ENCODE results near the gene CHAF1B. TPM values are rescaled to one million over a fixed set of nuclear protein-coding genes. Genes with fewer than 3 reads are reported as not detected.
"Not testable (repeated sequence)": the region's sequence is repeated elsewhere in the genome, so short reads cannot be mapped to it uniquely, and the experiment has no call there.

CHAF1B gene
- total RNA-seq, 1 donor from 2014 or later: 3.6 TPM

DNA sequence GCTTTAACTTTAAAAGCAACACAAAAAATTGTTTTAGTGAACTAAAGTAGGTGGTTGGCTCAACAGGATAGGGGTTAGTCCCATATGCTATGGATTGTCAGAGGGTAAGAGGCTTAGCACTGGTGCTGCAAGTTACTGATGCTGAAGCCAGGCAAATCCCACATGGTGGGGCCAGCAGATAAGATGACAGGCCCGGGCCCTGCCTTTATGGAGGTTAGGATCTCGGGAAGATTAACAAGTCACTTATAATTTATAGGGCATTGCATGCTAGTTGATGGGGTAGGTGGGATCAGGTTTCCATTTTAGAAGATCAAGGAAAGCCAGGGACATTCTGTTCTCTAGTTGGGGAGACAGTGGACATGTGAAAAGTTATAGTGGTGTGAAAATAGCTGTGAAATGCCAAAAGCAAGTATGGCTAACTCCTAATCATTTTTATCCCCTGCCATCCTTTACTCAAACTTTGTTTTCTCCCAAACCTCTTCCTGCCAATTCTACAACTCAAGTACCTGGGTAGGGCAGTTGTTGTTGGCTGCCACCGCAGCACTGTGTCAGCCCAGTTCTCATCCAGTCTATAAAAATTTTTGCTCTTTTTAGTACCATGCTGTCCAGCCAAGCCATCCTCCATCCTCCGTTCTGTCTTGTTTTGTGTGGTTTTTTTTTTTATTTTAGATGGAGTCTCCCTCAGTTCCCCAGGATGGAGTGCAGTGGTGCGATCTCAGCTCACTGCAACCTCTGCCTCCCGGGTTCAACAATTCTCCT lies 10.3 kb downstream of the CHAF1B start:
- H3K4me3 ChIP-seq (ENCODE audit: low read depth, low read length): no peak overlapping the region
- no peaks in the 10 kb centered on the region for H3K36me3 ChIP-seq (ENCODE audit: control insufficient read depth, insufficient read depth, low read length)
- H3K27me3 ChIP-seq (ENCODE audit: control insufficient read depth, insufficient read depth, low read length): no peaks in the 10 kb centered on the region
- TF ChIP-seq CTCF (IDR thresholded peaks at IDR 0.05; ENCODE audit: insufficient read depth, low read length, poor library complexity, severe bottlenecking): no peak
- no peak for DNase-seq (ENCODE audit: low read depth)

DNA sequence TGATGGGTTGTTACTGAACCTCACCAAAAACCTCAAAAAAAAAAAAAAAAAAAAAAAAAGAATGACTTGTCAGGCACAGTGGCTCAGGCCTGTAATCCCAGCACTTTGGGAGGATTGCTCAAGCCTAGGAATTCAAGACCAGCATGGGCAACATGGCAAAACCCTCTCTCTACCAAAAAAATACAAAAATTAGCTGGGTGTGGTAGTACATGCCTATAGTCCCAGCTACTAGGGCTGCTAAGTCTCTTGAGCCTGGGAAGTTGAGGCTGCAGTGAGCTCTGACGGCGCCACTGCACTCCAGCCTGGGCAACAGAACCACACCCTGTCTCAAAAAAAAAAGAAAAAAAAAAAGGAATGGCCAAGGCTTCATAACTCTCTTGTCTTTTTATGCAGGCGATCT lies 11.1 kb downstream of the CHAF1B start:
- no peak for DNase-seq (ENCODE audit: low read depth)
- H3K4me3 ChIP-seq (ENCODE audit: low read depth, low read length): no peak overlapping the region
- no peaks in the 10 kb centered on the region for H3K27me3 ChIP-seq (ENCODE audit: control insufficient read depth, insufficient read depth, low read length)
- no peak for TF ChIP-seq CTCF (IDR thresholded peaks at IDR 0.05; ENCODE audit: insufficient read depth, low read length, poor library complexity, severe bottlenecking)
- H3K36me3 ChIP-seq (ENCODE audit: control insufficient read depth, insufficient read depth, low read length): no peaks in the 10 kb centered on the region

DNA sequence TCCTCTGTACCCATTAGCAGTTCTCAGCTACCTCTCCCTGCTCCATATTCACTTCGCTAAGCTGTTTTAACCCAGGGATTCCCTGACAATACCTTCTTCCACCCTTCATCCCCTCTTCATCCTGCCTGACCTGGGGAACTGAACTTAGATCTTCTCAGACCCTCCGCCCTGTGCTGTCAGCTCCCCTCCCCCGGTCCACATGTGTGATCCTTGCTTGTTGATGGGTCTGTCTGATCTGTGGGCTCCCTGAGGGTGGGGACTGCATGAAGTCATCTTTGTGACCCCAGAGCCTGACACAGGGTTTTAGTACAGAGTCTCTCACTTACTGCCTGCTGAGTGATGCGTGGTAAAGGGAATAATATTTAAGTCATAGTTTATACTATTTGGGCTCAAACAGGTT lies 11.8 kb downstream of the CHAF1B start:
- no peak for TF ChIP-seq CTCF (IDR thresholded peaks at IDR 0.05; ENCODE audit: insufficient read depth, low read length, poor library complexity, severe bottlenecking)
- no peaks in the 10 kb centered on the region for H3K36me3 ChIP-seq (ENCODE audit: control insufficient read depth, insufficient read depth, low read length)

DNA sequence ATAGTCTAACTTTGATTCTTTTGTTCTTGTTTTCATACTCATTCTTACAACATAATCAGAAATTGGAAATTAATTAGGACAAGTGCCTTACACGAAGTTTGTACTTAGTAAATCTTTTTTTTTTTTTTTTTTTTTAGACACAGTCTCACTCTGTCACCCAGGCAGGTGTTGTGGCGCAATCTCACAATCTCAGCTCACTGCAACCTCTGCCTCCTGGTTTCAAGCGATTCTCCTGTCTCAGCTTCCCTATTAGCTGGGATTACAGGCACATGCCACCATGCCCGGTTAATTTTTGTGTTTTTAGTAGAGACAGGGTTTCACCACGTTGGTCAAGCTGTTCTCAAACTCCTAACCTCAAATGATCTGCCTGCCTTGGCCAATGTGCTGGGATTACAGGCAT lies 12.4 kb downstream of the CHAF1B start:
- DNase-seq (ENCODE audit: low read depth): no peak
- Histone ChIP-seq H3K27me3 (ENCODE audit: control insufficient read depth, insufficient read depth, low read length) (no peaks in the 10 kb centered on the region), H3K36me3 (ENCODE audit: control insufficient read depth, insufficient read depth, low read length) (no peaks in the 10 kb centered on the region), H3K4me3 (ENCODE audit: low read depth, low read length) (no peak overlapping the region)
- no peak for TF ChIP-seq CTCF (IDR thresholded peaks at IDR 0.05; ENCODE audit: insufficient read depth, low read length, poor library complexity, severe bottlenecking)

More for the DNA sequence above, 11.8 kb downstream of the CHAF1B start:
- H3K27me3 ChIP-seq (ENCODE audit: control insufficient read depth, insufficient read depth, low read length): no peaks in the 10 kb centered on the region
- H3K4me3 ChIP-seq (ENCODE audit: low read depth, low read length): no peak overlapping the region
- no peak for DNase-seq (ENCODE audit: low read depth)

DNA sequence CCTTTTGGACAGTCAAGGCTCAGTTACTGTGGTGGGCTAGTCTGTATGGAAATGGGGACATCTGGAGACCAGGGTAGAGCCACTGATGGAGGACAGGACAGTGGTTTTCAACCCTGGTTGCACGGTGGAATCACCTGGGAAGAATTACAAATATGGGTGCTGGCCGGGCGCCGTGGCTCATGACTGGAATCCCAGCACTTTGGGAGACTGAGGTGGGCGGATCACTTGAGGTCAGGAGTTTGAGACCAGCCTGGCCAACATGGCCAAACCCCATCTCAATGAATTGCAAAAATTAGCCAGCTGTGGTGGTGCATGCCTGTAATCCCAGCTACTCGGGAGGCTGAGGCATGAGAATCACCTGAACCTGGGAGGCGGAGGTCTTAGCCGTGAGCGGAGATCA lies 14.5 kb downstream of the CHAF1B start:
- H3K36me3 ChIP-seq (ENCODE audit: control insufficient read depth, insufficient read depth, low read length); H3K27me3 ChIP-seq (ENCODE audit: control insufficient read depth, insufficient read depth, low read length); DNase-seq (ENCODE audit: low read depth); H3K4me3 ChIP-seq (ENCODE audit: low read depth, low read length): not testable (repeated sequence)

DNA sequence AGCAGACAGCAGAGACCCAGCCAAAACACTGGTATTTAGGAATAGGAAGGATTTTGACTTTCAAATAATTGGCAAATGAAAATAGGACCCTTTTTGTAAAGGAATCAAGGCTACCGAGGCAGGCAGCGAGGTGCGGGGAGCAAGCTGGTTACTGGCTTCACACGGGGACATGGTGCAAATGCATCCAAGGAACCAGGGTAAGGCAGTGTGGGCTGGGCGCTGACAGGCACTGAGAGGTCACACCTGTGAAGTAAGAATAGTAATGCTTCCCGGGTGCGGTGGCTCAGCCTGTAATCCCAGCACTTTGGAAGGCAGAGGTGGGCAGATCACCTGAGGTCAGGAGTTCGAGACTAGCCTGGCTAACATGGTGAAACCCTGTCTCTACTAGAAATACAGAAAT lies 15.5 kb downstream of the CHAF1B start:
- DNase-seq (ENCODE audit: low read depth): no peak
- TF ChIP-seq CTCF (IDR thresholded peaks at IDR 0.05; ENCODE audit: insufficient read depth, low read length, poor library complexity, severe bottlenecking): no peak
- H3K27me3 ChIP-seq (ENCODE audit: control insufficient read depth, insufficient read depth, low read length): no peaks in the 10 kb centered on the region
- H3K4me3 ChIP-seq (ENCODE audit: low read depth, low read length): no peak overlapping the region
- no peaks in the 10 kb centered on the region for H3K36me3 ChIP-seq (ENCODE audit: control insufficient read depth, insufficient read depth, low read length)
